Kidney (tissue), 14 donors: Measurements from ENCODE around the gene FAM181A. TPM values are rescaled to one million over a fixed set of nuclear protein-coding genes. Genes with fewer than 3 reads are reported as not detected.

Experiments
- DNase-seq, 5 donors: peaks; one replicate each; pipeline ENCODE4 v3.0.0-alpha.2; 2013 to 2020
- FAIRE-seq: peaks from 2 replicates; lab custom pipeline; 2012; peaks lifted over from hg19 to GRCh38; lab: Jason Lieb, UNC
- H3K27ac ChIP-seq, 2 donors: one replicate each; pipeline ENCODE4 v1.7.0; 2013; ENCODE audit warnings: low read depth in 2 of 2, low read length in 2 of 2, inconsistent platforms in 1 of 2
- H3K27me3 ChIP-seq: one replicate; pipeline ENCODE4 v1.7.1; 2013; ENCODE audit warnings: low read length, inconsistent platforms; ENCODE audit not compliant: control insufficient read depth, insufficient read depth
- H3K36me3 ChIP-seq, 3 donors: one replicate each; pipeline versions ENCODE4 v1.7.0 to v1.7.1; 2013; ENCODE audit warnings: low read length in 3 of 3, control low read depth in 1 of 3, inconsistent platforms in 1 of 3; ENCODE audit not compliant: insufficient read depth in 3 of 3, control insufficient read depth in 2 of 3
- H3K4me1 ChIP-seq, 3 donors: one replicate each; pipeline versions ENCODE4 v1.7.0 to v1.7.1; 2013; ENCODE audit warnings: low read length in 3 of 3, inconsistent platforms in 1 of 3, low read depth in 1 of 3; ENCODE audit not compliant: control insufficient read depth in 2 of 3, insufficient read depth in 2 of 3
- H3K4me3 ChIP-seq, 3 donors: one replicate each; pipeline versions ENCODE4 v1.7.0 to v1.8.1; 2013; ENCODE audit warnings: low read length in 3 of 3, control low read depth in 1 of 3, inconsistent platforms in 1 of 3
- H3K9ac ChIP-seq, 3 donors: one replicate each; pipeline versions ENCODE4 v1.7.0 to v1.7.1; 2013; ENCODE audit warnings: low read length in 3 of 3, control low read depth in 1 of 3, inconsistent platforms in 1 of 3
- H3K9me3 ChIP-seq, 3 donors: one replicate each; pipeline versions ENCODE4 v1.7.0 to v1.7.1; 2013; ENCODE audit warnings: low read length in 3 of 3, control low read depth in 1 of 3, inconsistent platforms in 1 of 3; ENCODE audit not compliant: control insufficient read depth in 2 of 3, insufficient read depth in 1 of 3
- CTCF ChIP-seq: IDR thresholded peaks from 3 replicates; pipeline ENCODE4 v1.5.1; 2012; ENCODE audit warnings: mild to moderate bottlenecking, moderate library complexity, borderline replicate concordance; ENCODE audit not compliant: insufficient read depth; ENCODE audit errors: extremely low read depth
- intact Hi-C: fragments of 100-400 bp; cut with DNase I; formaldehyde crosslinking; loops from one replicate; pipeline ENCODE4 v1.11.1; 2022
- polyA plus RNA-seq: library from polyadenylated mRNA; stranded (reverse); fragments of 350-450 nt; fragmentation: Illumina TruSeq; extraction: RNeasy Lipid Tissue Mini Kit (QIAGEN cat#74804); gene quantifications from one replicate; pipeline ENCODE4 v1.2.3, GENCODE V29; 2014; ENCODE audit warnings: low read depth, low replicate concordance; ENCODE audit not compliant: insufficient read depth
- total RNA-seq: library from RNA; stranded (reverse); fragmentation: NEBNext Ultra II Directional; extraction: Animal tissue kit (Norgen Biotek cat#: 25700); gene quantifications from one replicate; pipeline ENCODE4 v1.2.1, GENCODE V29; 2021
- donor health status: control.
- donor health status: control.
- donor health status: control.
- donor health status: control.
- donor health status: control.
- donor health status: DM: yes; HTN: yes; CAD: no.
- donor health status: Normal renal cell carcinoma (clear cell type).

FAM181A gene
- total and polyA plus RNA-seq, 2 donors from 2014 or later: not detected

GRCh38 chr14:93957751-93958566, 30.8 kb downstream of the FAM181A start:
- Histone ChIP-seq H3K9me3 (no peaks in the 10 kb centered on the region), H3K36me3 (no peaks in the 10 kb centered on the region), H3K4me3 (no peak overlapping the region), H3K27me3 (no peaks in the 10 kb centered on the region), H3K27ac (no peak overlapping the region), H3K4me1 (peaks cover 0 to 8% (median 0%) of the 10 kb centered on the region in 3 donors), H3K9ac (no peak overlapping the region)
- FAIRE-seq: no peak
- intact Hi-C loops: no loop called here
- no peak for DNase-seq
- no peak for TF ChIP-seq CTCF

- Histone ChIP-seq H3K4me3 (no peak overlapping the region), H3K27me3 (no peaks in the 10 kb centered on the region), H3K36me3 (no peaks in the 10 kb centered on the region), H3K9ac (no peak overlapping the region), H3K9me3 (no peaks in the 10 kb centered on the region), H3K4me1 (peaks cover 0 to 13% (median 0%) of the 10 kb centered on the region in 3 donors), H3K27ac (no peak overlapping the region)
- intact Hi-C loops: no loop called here
- TF ChIP-seq CTCF: no peak
- FAIRE-seq (no peak), DNase-seq (no peak)
These were observed 31.6 kb downstream of the FAM181A start for GRCh38 chr14:93958567-93959238.

GRCh38 chr14:93959239-93960107, 32.3 kb downstream of the FAM181A start:
- intact Hi-C loops: no loop called here
- H3K27me3 ChIP-seq: no peaks in the 10 kb centered on the region
- no peak overlapping the region for H3K4me3 ChIP-seq
- no peaks in the 10 kb centered on the region for H3K9me3 ChIP-seq
- DNase-seq (peak in 1 of 5 donors; percentile 91), FAIRE-seq (no peak)
- H3K4me1 ChIP-seq: peaks cover 0 to 13% (median 0%) of the 10 kb centered on the region in 3 donors
- no peak for TF ChIP-seq CTCF
- no peaks in the 10 kb centered on the region for H3K36me3 ChIP-seq
- H3K27ac ChIP-seq: no peak overlapping the region
- H3K9ac ChIP-seq: no peak overlapping the region
